H1 (cell line): ENCODE data around the gene SERPINA1.

Source experiments
- EP300 ChIP-seq, 2 experiments: IDR thresholded peaks; 1 replicate in 1 of 2; 2 replicates in 1 of 2; pipeline ENCODE4 v1.6.1; 2011 to 2012; ENCODE audit warnings: low read depth in 2 of 2, low read length in 2 of 2, mild to moderate bottlenecking in 2 of 2, borderline replicate concordance in 1 of 2, inconsistent platforms in 1 of 2, moderate library complexity in 1 of 2
- HDAC6 ChIP-seq: IDR thresholded peaks from one replicate; pipeline ENCODE4 v1.7.1; 2012; ENCODE audit warnings: low read depth, mild to moderate bottlenecking, inconsistent platforms, low read length, moderate library complexity
- JUN ChIP-seq: IDR thresholded peaks from 2 replicates; pipeline ENCODE4 v1.6.1; 2011; ENCODE audit warnings: low read depth, mild to moderate bottlenecking, improper control_type of control experiment, low read length
- PHF8 ChIP-seq: fragments of 200-600 bp; sonication (generic); conservative IDR thresholded peaks from 2 replicates; pipeline ENCODE4 v1.7.1; 2012; ENCODE audit warnings: low read depth, mild to moderate bottlenecking, inconsistent platforms, low read length, moderate library complexity
- RXRA ChIP-seq: IDR thresholded peaks from 2 replicates; pipeline ENCODE4 v1.6.1; 2011; ENCODE audit warnings: low read depth, mild to moderate bottlenecking, low read length, moderate library complexity; ENCODE audit not compliant: insufficient read depth
- TBP ChIP-seq: IDR thresholded peaks from 2 replicates; pipeline ENCODE4 v1.6.1; 2011; ENCODE audit warnings: low read depth, low read length, improper control_type of control experiment
- TF ChIP-seq, protein P1 (sequence below), 3 experiments: IDR thresholded peaks; 1 replicate in 2 of 3; 2 replicates in 1 of 3; pipeline versions ENCODE4 v1.5.1 to v1.6.1; 2011; ENCODE audit warnings: low read length in 3 of 3, mild to moderate bottlenecking in 3 of 3, inconsistent platforms in 2 of 3, low read depth in 1 of 3, moderate library complexity in 1 of 3; ENCODE audit not compliant: insufficient read depth in 1 of 3; ENCODE audit errors: control extremely low read depth in 1 of 3
- TF ChIP-seq, protein P2 (sequence below): IDR thresholded peaks from 2 replicates; pipeline ENCODE4 v1.6.1; 2012; ENCODE audit warnings: inconsistent platforms

DNA sequence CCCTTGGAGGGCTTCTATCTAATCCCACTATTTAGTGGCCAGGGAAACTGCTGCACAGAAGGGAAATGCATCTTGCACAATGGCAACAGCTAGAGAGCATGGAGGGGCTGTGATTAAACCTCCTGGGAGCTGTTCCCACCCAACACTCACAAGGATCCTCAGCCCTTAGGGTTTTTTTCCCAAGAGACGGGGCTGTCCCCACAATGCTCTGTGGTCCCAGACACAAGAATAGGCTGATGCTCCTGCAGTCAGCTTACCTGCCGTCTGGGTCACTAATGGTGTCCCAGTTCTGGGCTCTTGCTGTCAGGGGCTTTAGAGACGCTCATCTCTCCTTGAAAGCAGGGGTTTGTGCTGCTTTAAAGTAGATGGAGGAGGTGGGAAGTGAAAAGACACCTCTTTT is 4.6 kb downstream of the SERPINA1 start:
- TF ChIP-seq, protein P1, sequence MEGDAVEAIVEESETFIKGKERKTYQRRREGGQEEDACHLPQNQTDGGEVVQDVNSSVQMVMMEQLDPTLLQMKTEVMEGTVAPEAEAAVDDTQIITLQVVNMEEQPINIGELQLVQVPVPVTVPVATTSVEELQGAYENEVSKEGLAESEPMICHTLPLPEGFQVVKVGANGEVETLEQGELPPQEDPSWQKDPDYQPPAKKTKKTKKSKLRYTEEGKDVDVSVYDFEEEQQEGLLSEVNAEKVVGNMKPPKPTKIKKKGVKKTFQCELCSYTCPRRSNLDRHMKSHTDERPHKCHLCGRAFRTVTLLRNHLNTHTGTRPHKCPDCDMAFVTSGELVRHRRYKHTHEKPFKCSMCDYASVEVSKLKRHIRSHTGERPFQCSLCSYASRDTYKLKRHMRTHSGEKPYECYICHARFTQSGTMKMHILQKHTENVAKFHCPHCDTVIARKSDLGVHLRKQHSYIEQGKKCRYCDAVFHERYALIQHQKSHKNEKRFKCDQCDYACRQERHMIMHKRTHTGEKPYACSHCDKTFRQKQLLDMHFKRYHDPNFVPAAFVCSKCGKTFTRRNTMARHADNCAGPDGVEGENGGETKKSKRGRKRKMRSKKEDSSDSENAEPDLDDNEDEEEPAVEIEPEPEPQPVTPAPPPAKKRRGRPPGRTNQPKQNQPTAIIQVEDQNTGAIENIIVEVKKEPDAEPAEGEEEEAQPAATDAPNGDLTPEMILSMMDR (IDR thresholded peaks at IDR 0.05; ENCODE audit: control extremely low read depth in 1 of 3, insufficient read depth in 1 of 3, low read depth in 1 of 3, low read length in 3 of 3), result no peak
- TF ChIP-seq TBP (no peak), EP300 (IDR thresholded peaks at IDR 0.05; ENCODE audit: borderline replicate concordance in 1 of 2, low read depth in 2 of 2, low read length in 2 of 2) (no peak), PHF8 (no peak), HDAC6 (no peak), JUN (no peak), RXRA (no peak)
- TF ChIP-seq, protein P2, sequence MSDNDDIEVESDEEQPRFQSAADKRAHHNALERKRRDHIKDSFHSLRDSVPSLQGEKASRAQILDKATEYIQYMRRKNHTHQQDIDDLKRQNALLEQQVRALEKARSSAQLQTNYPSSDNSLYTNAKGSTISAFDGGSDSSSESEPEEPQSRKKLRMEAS, result no peak
